Hepatocyte (in vitro differentiated cells): ENCODE results near the gene IRF1. TPM values are rescaled to one million over a fixed set of nuclear protein-coding genes. Genes with fewer than 3 reads are reported as not detected.

ENCODE experiments used
- DNase-seq: peaks from one replicate; pipeline ENCODE4 v3.0.0-alpha.2; 2016; ENCODE audit warnings: low spot score
- H2AFZ ChIP-seq: fragments of 200-600 bp; sonication (generic); 2 replicates; pipeline ENCODE4 v1.6.0; 2016; ENCODE audit warnings: antibody characterized with exemption, mild to moderate bottlenecking
- H3K27ac ChIP-seq: fragments of 200-600 bp; sonication (generic); 2 replicates; pipeline ENCODE4 v1.5.1; 2016; ENCODE audit warnings: mild to moderate bottlenecking
- H3K27me3 ChIP-seq: fragments of 200-600 bp; sonication (generic); 2 replicates; pipeline ENCODE4 v1.6.1; 2016
- H3K36me3 ChIP-seq: fragments of 200-600 bp; sonication (generic); replicated peaks from 2 replicates; pipeline ENCODE4 v1.5.1; 2016; ENCODE audit warnings: low read depth; ENCODE audit not compliant: insufficient read depth
- H3K4me1 ChIP-seq: fragments of 200-600 bp; sonication (generic); 2 replicates; pipeline ENCODE4 v1.5.1; 2016; ENCODE audit warnings: mild to moderate bottlenecking, moderate library complexity; ENCODE audit not compliant: insufficient read depth
- H3K4me2 ChIP-seq: fragments of 200-600 bp; sonication (generic); 2 replicates; pipeline ENCODE4 v1.6.0; 2016
- H3K4me3 ChIP-seq: fragments of 200-600 bp; sonication (generic); 2 replicates; pipeline ENCODE4 v1.5.1; 2016; ENCODE audit warnings: mild to moderate bottlenecking
- H3K79me2 ChIP-seq: fragments of 200-600 bp; sonication (generic); 2 replicates; pipeline ENCODE4 v1.6.0; 2017; ENCODE audit warnings: mild to moderate bottlenecking
- H3K9me2 ChIP-seq: fragments of 200-600 bp; sonication (generic); replicated peaks from 2 replicates; pipeline ENCODE4 v1.6.0; 2017; ENCODE audit warnings: mild to moderate bottlenecking; ENCODE audit not compliant: insufficient read depth
- H3K9me3 ChIP-seq: fragments of 200-600 bp; sonication (generic); 2 replicates; pipeline ENCODE4 v1.5.1; 2016; ENCODE audit warnings: low read depth, mild to moderate bottlenecking
- H4K20me1 ChIP-seq: fragments of 200-600 bp; sonication (generic); 2 replicates; pipeline ENCODE4 v1.6.0; 2016; ENCODE audit warnings: mild to moderate bottlenecking; ENCODE audit not compliant: insufficient read depth, poor library complexity, severe bottlenecking
- EZH2 ChIP-seq: fragments of 200-600 bp; sonication (generic); IDR thresholded peaks from 2 replicates; pipeline ENCODE4 v1.6.1; 2016; ENCODE audit warnings: antibody characterized with exemption, mild to moderate bottlenecking, borderline replicate concordance
- EZH2phosphoT487 ChIP-seq: fragments of 200-600 bp; sonication (generic); IDR thresholded peaks from one replicate; pipeline ENCODE4 v1.6.1; 2018; ENCODE audit warnings: antibody characterized with exemption, mild to moderate bottlenecking, low read depth, moderate library complexity; ENCODE audit not compliant: unreplicated experiment, severe bottlenecking
- WGBS: methylation state at CpG from one replicate; pipeline ENCODE4 v1.1.6; 2016; ENCODE audit warnings: low lambda C conversion rate; ENCODE audit errors: missing lambda C conversion rate; 5-methylcytosine and 5-hydroxymethylcytosine counted together
- polyA plus RNA-seq: library from polyadenylated mRNA; unstranded; fragments of >200 nt; fragmentation: Nextera tagmentation; extraction: Ambion mirVana; gene quantifications from 2 replicates; pipeline ENCODE4 v1.2.1, GENCODE V29; 2016
- total RNA-seq: library from RNA; depleted of rRNA; stranded (reverse); fragments of >200 nt; gene quantifications from 2 replicates; pipeline ENCODE4 v1.2.3, GENCODE V29; 2014
- TF ChIP-seq, protein P1 (sequence below): fragments of 200-600 bp; sonication (generic); IDR thresholded peaks from 2 replicates; pipeline ENCODE4 v1.5.1; 2016; ENCODE audit warnings: antibody characterized with exemption, mild to moderate bottlenecking; ENCODE audit not compliant: poor library complexity

Gene IRF1
- total and polyA plus RNA-seq, 2 experiments from 2014 or later: 30.9 to 35.8 TPM

DNA sequence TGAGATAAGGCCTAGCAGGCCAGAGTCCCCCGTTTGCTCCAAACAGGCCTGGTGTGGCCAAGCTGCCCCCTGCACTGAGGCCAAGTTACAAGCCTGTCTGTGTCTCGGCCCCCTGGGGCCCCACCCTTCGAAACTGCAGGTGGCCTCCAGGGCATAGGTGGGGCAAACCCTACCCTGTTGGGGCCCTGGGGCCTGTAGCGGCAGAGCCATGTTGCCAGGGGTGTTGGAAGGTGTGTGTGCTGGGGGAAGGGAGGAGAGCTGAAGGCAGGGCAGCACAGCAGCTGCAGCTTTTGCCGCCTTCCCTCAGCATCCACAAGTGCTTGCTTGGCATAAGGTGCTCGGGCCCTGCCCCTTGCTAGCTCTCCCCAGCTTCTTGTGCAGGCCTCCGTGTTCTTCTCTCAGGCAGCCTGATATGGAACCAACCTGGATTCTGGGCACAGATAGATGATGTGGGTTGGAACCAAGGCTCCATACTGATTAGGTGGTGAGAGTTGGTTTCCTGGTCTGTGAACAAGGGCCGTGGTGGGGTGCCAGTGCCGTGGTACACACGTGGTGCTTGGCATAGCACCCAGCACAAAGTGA, 12.7 kb downstream of the IRF1 start:
- Histone ChIP-seq H3K4me1 (peaks cover 49% of the 10 kb centered on the region), H2AFZ (no peak overlapping the region), H3K27ac (peak overlapping the region; percentile 90), H4K20me1 (no peaks in the 10 kb centered on the region), H3K4me2 (peak overlapping the region; percentile 31), H3K36me3 (no peaks in the 10 kb centered on the region), H3K4me3 (no peak overlapping the region), H3K9me2 (no peaks in the 10 kb centered on the region), H3K27me3 (no peaks in the 10 kb centered on the region), H3K9me3 (no peaks in the 10 kb centered on the region), H3K79me2 (no peaks in the 10 kb centered on the region)
- DNase-seq: peak; percentile 63
- 73% methylated on average over 10 of the region's 10 CpGs for WGBS
- TF ChIP-seq EZH2: no peak
- TF ChIP-seq, protein P1, sequence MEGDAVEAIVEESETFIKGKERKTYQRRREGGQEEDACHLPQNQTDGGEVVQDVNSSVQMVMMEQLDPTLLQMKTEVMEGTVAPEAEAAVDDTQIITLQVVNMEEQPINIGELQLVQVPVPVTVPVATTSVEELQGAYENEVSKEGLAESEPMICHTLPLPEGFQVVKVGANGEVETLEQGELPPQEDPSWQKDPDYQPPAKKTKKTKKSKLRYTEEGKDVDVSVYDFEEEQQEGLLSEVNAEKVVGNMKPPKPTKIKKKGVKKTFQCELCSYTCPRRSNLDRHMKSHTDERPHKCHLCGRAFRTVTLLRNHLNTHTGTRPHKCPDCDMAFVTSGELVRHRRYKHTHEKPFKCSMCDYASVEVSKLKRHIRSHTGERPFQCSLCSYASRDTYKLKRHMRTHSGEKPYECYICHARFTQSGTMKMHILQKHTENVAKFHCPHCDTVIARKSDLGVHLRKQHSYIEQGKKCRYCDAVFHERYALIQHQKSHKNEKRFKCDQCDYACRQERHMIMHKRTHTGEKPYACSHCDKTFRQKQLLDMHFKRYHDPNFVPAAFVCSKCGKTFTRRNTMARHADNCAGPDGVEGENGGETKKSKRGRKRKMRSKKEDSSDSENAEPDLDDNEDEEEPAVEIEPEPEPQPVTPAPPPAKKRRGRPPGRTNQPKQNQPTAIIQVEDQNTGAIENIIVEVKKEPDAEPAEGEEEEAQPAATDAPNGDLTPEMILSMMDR: no peak
- TF ChIP-seq EZH2phosphoT487: no peak

DNA sequence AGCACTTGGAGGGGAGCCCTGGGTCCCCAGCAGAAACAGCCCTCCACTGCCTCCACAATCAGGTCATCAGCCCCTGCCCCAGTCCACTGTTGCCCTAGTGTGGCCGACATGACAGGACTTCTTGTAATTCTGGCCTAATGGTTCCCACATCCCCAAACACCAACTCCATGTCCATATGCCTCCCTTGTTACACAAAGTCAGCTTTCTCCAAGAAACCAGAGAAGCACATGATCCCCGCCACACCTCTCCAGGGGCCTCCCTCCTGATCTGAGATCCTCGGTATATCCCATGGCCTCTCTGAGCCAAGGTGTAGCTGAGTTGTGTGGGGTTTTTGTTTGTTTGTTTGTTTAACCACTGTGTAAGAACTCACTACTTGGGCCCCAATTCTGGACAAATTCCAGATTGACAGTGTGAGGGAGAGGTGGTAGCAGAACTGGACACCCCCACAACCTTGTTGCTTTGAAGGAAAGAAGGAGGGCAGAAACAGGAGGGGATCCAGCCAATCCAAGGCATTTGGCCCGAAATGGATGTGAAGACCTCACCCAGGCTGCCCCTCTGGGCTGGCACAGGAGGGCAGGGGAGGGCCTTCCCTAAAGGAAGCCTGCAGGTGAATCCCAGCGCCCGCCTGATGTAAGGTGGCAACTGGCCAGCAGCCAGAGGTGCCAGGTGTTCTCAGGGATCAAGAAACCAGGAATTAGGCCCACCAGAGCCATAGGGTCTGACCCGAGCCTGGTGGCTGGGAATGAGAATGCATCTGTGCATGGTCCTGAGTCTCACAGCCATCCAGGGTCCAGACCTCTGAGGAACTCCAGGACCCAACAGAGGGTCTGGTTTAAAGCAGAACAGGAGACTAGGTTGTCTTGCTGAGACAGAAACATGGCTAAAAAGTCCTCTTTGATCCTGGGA, 13.4 kb downstream of the IRF1 start:
- no peak for DNase-seq
- TF ChIP-seq EZH2 (no peak), EZH2phosphoT487 (no peak)
- TF ChIP-seq, protein P1: no peak
- Histone ChIP-seq H3K9me2 (no peaks in the 10 kb centered on the region), H2AFZ (no peak overlapping the region), H3K27ac (peak overlapping the region; percentile 90), H3K4me2 (no peak overlapping the region), H3K36me3 (no peaks in the 10 kb centered on the region), H3K4me1 (peaks cover 49% of the 10 kb centered on the region), H3K4me3 (no peak overlapping the region), H3K27me3 (no peaks in the 10 kb centered on the region), H4K20me1 (no peaks in the 10 kb centered on the region), H3K79me2 (no peaks in the 10 kb centered on the region), H3K9me3 (no peaks in the 10 kb centered on the region)
- WGBS: 89% methylated on average over 7 of the region's 7 CpGs

DNA sequence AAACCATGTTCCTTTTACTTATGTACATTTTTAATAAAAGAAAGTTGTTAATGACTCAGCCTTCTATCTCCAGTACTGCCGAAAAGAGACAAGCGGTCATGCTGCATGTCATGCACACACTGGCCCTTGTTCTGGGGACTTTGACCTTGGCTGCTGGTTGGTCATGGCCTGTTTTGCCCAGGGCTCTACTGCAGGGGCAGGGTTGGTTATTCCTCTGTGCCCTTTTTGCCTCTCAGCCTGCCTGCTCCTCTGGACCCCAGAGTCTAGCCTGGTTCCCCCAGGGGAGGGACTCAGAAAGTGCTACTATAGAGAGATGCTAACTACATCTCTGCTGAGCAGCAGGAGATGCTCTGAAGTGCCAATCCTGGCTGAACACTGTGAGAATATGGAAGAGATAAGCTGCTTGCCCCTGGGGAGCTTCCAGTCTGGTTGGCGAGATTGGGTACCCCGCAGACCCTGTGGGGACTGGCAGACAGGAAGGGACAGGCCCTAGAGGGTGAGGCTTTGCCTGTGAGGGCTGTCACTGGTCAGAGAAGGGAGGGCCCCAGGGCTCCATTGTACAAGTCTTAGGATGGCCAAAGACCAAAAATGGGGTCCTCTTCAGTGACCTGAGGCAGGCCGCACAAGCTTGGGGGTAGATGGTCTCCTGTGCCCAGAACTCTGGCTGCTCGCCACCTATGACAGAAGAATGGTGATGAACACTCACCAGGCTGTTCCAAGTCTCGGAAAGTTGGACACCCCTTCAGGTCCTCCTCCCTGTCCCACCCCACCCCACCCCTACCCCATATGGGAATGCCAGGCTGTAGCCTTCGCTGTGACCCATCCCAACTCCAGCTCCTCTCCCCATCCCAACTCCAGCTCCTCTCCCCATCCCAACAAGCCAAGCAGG, 14.3 kb downstream of the IRF1 start:
- Histone ChIP-seq H4K20me1 (no peaks in the 10 kb centered on the region), H3K27ac (peak overlapping the region; percentile 90), H3K9me3 (no peaks in the 10 kb centered on the region), H3K79me2 (no peaks in the 10 kb centered on the region), H3K4me1 (peaks cover 55% of the 10 kb centered on the region), H3K36me3 (no peaks in the 10 kb centered on the region), H3K27me3 (no peaks in the 10 kb centered on the region), H2AFZ (no peak overlapping the region), H3K9me2 (no peaks in the 10 kb centered on the region), H3K4me2 (peak overlapping the region; percentile 21), H3K4me3 (no peak overlapping the region)
- WGBS: 87% methylated on average over 6 of the region's 8 CpGs
- DNase-seq: peak; percentile 62
- no peak for TF ChIP-seq EZH2
- TF ChIP-seq, protein P1: no peak
- TF ChIP-seq EZH2phosphoT487: no peak
